Stimulated activated CD8-positive, alpha-beta memory T cell treated with anti-CD3 and anti-CD28 coated beads, Interleukin-4, amount 100 ng/mL, for 24 hours (primary cell): Measurements from ENCODE around the gene ACADVL.
A peak's percentile ranks its signal among the peaks of the same experiment; 100 is the strongest.
"Not testable (repeated sequence)": the region's sequence is repeated elsewhere in the genome, so short reads cannot be mapped to it uniquely, and the experiment has no call there.

Experiments
- DNase-seq: peaks from one replicate; pipeline ENCODE4 v3.0.0-alpha.2; 2020; ENCODE audit warnings: low read depth

Gene ACADVL

GRCh38 chr17:7219812-7220592 is at the start of gene ACADVL, which contains the start of gene DLG4:
Gene ACADVL (plus strand): TSS chr17:7219938. CDS start chr17:7219985, 47 bp downstream.
Gene DLG4 (minus strand): TSS chr17:7219836.
- DNase-seq: peak; percentile 78

- not testable (repeated sequence) for DNase-seq
Measured at GRCh38 chr17:7172522-7173191, 47.1 kb upstream of the ACADVL start.

- DNase-seq: no peak
Measured at GRCh38 chr17:7173687-7174602, 45.8 kb upstream of the ACADVL start.

GRCh38 chr17:7174603-7175326 is 45.0 kb upstream of the ACADVL start:
- DNase-seq: no peak

- DNase-seq: no peak
Measured at GRCh38 chr17:7175330-7175733, 44.4 kb upstream of the ACADVL start.

GRCh38 chr17:7176107-7176840 is 43.5 kb upstream of the ACADVL start:
- no peak for DNase-seq

GRCh38 chr17:7176841-7177190 is 42.9 kb upstream of the ACADVL start:
- DNase-seq: no peak

GRCh38 chr17:7177191-7177953 is 42.4 kb upstream of the ACADVL start:
- peak; percentile 41 for DNase-seq

GRCh38 chr17:7177954-7178477 is 41.7 kb upstream of the ACADVL start:
- DNase-seq: no peak

- DNase-seq: no peak
Measured at GRCh38 chr17:7178973-7179316, 40.8 kb upstream of the ACADVL start.

GRCh38 chr17:7179317-7180254 is 40.2 kb upstream of the ACADVL start, which contains the start of gene ASGR1:
Gene ASGR1 (minus strand): TSS chr17:7179370. CDS start chr17:7178563, 807 bp downstream.
- no peak for DNase-seq

- not testable (repeated sequence) for DNase-seq
Measured at GRCh38 chr17:7182101-7182500, 37.6 kb upstream of the ACADVL start.

GRCh38 chr17:7183433-7184090 is 36.2 kb upstream of the ACADVL start:
- no peak for DNase-seq

- no peak for DNase-seq
Measured at GRCh38 chr17:7184091-7184488, 35.6 kb upstream of the ACADVL start.

GRCh38 chr17:7184647-7185046 is 35.1 kb upstream of the ACADVL start:
- no peak for DNase-seq

- DNase-seq: no peak
Measured at GRCh38 chr17:7186241-7186640, 33.5 kb upstream of the ACADVL start.

GRCh38 chr17:7190276-7190917 is 29.3 kb upstream of the ACADVL start:
- DNase-seq: no peak

GRCh38 chr17:7191069-7191468 is 28.7 kb upstream of the ACADVL start:
- no peak for DNase-seq
